ENCODE results near the gene BAX.

Gene BAX

DNA sequence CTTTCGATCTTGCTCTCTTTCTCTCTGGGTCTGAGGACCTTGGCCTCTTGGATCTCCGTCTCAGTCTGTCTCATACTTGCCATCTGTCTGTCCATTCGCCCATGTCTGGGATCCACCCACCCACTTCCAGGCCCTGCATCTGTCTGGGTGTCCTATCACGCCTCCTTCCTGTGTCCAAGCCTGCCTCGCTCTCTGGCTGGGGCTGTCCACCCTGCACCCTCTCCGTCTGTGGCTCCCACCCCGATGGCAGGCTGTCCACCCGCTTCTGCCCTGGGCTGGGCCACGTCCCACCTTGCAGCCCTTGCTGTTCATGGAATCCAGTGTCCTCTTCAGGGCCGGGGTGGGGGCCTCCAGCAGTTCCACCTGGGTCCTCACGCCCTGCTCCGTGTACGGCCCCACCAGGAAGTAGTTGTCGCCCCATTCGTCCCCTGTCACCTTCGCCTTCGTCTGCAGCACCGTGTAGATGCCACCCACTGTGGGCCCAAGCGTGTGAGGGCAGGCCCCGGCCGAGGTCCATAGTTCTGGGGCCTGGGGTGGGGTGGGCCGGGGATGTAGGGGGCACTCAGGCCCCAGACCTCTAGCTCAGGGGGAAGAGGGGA lies 36.4 kb downstream of the BAX start:
- TF ChIP-seq, protein P1, sequence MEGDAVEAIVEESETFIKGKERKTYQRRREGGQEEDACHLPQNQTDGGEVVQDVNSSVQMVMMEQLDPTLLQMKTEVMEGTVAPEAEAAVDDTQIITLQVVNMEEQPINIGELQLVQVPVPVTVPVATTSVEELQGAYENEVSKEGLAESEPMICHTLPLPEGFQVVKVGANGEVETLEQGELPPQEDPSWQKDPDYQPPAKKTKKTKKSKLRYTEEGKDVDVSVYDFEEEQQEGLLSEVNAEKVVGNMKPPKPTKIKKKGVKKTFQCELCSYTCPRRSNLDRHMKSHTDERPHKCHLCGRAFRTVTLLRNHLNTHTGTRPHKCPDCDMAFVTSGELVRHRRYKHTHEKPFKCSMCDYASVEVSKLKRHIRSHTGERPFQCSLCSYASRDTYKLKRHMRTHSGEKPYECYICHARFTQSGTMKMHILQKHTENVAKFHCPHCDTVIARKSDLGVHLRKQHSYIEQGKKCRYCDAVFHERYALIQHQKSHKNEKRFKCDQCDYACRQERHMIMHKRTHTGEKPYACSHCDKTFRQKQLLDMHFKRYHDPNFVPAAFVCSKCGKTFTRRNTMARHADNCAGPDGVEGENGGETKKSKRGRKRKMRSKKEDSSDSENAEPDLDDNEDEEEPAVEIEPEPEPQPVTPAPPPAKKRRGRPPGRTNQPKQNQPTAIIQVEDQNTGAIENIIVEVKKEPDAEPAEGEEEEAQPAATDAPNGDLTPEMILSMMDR (IDR thresholded peaks at IDR 0.05; ENCODE audit: control insufficient read depth, insufficient read depth, low read depth, low read length, missing control alignments) = no peak
- H3K4me3 ChIP-seq (ENCODE audit: control insufficient read depth, low read depth, low read length) = peak overlapping the region; percentile 60

DNA sequence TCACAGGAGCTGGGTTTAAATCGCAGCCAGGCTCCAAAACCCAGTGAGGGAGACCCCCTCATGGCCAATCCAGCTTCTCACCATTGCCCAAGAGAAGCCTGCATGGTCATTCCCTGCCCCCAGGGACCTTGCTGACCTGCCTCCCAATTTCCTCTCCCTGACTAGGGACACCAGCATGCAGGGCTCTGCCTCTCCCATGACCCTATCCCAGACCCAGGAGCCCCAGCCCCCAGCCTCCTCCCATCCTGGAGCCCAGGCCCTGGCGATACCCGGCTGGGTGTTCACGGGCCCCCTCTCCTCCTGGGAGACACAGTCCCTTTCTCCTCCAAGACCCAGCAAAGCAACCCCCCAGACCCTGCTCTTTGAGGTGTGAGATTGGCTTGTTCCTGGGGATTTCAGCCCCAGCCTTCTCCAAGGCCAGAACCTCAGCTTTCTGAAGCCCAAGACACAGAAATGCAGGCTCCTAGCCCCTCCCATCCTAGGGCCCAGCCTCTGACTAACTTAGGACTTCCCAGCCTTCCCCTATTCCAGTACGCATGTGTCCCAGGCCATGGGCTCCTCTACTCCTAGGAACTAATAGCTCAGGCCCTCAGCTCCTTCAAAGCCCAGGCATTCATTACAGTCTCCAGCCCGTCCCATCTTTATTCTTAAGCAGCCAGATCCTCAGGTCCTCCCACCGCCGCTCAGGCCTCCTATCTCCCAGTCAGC lies 37.4 kb downstream of the BAX start:
- peak; percentile 45 for DNase-seq (ENCODE audit: low read depth)
- TF ChIP-seq, protein P1 (IDR thresholded peaks at IDR 0.05; ENCODE audit: control insufficient read depth, insufficient read depth, low read depth, low read length, missing control alignments) = no peak
- H3K4me3 ChIP-seq (ENCODE audit: control insufficient read depth, low read depth, low read length) = peak overlapping the region; percentile 60

More for the DNA sequence above, 36.4 kb downstream of the BAX start:
- DNase-seq (ENCODE audit: low read depth) = no peak

DNA sequence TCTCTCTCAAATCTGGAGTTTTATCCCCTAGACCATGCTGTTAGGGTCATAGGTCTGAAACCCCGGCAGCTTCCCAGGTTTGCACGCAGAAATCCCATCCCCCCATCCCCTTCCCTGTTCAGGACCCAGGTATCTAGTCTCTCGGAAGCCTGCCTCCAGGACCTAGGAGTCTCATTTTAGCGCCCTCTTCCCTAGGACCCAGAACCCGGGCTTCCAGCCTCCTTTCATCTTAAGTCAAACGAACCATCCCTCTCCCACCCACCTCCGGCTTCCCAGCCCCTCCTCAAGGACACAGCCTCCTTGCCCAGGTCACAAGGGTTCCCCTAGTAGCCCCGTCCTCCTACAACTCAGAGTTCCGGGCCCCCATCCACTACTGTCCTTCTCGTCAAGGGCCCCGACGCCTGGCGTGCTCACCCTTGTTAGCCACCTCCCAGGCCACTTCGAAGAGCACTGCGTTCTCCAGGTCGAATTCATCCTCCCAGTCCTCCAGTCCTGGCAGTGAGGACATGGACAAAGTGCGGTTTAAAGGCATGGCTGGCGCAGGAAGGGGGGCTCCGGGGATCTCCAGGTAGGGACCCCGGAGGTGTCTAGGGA lies 38.0 kb downstream of the BAX start:
- DNase-seq (ENCODE audit: low read depth) = no peak
- TF ChIP-seq, protein P1 (IDR thresholded peaks at IDR 0.05; ENCODE audit: control insufficient read depth, insufficient read depth, low read depth, low read length, missing control alignments) = no peak
- H3K4me3 ChIP-seq (ENCODE audit: control insufficient read depth, low read depth, low read length) = peak overlapping the region; percentile 60

DNA sequence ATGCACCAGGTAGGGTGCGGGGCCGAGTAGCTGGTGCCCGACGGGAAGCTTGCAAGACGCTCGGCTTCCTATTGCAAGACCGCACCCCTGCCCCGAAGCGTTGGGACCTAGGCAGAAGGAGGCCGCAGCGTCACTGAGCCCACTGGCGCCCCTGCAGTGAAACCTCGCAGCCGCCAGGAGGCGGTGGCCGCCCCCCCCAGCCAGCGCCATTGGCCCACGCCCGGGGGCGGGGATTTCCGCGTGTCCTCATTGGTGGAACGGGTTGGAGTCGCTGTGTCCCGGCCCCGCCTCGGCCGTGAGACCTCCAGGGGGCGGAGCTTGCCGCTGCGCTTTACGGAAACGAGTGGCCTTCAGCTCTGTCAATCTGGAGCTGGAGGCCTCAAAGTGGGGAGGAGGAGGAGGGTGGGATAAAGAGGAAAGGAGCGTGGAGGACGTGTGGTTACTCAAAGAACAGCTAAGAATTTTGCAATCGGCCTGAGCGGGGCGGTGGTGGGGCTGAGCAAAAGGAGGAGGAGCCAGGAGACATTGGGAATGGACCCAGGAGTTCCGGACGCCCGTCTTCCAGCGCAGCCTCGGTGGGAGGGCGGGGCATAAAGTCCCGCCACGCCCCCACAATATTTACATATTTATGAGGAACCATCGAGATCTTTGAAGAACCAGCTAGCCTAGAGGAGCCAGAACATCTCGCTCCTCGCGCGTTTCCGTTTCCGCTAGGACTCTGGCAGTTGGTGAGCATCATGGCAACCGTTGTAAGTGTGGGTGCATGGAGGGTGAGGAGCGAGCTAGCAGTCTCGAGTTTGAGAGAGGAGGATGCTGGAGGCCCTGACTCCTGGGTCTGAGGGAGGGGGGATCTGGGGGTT lies 38.7 kb downstream of the BAX start, which contains the start of the genes GYS1 and RUVBL2:
TSS of gene GYS1 (minus strand) at position 135 of the 860 bp plus-strand sequence. CDS start 197 bp downstream, outside the sequence.
TSS of gene RUVBL2 (plus strand) at position 713 of the 860 bp plus-strand sequence. CDS start at position 738, 25 bp downstream.
- peak within 1 kb of the TSS; percentile 88 for H3K4me3 ChIP-seq (ENCODE audit: control insufficient read depth, low read depth, low read length)
- TF ChIP-seq, protein P1 (IDR thresholded peaks at IDR 0.05; ENCODE audit: control insufficient read depth, insufficient read depth, low read depth, low read length, missing control alignments) = peak; percentile 92
- peak; percentile 99 for DNase-seq (ENCODE audit: low read depth)

DNA sequence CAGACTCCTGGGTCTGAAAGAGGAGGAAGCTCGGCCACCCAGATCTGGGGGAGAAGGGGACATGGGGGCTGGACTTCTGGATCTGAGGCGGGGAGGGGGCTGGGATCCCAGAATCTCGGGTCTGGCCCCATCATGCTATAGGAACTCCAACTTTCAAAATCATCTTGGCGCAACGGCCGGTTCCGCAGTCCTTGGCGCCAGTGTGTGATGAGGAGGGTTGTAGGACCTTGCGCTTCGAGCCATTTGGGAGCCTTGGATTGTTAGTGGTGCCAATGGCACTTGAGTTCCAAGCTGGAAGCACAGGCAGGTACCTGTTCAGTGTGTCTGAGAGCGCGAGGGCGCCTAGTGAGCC lies 39.3 kb downstream of the BAX start:
- DNase-seq (ENCODE audit: low read depth) = no peak
- peak overlapping the region; percentile 88 for H3K4me3 ChIP-seq (ENCODE audit: control insufficient read depth, low read depth, low read length)
- TF ChIP-seq, protein P1 (IDR thresholded peaks at IDR 0.05; ENCODE audit: control insufficient read depth, insufficient read depth, low read depth, low read length, missing control alignments) = no peak

DNA sequence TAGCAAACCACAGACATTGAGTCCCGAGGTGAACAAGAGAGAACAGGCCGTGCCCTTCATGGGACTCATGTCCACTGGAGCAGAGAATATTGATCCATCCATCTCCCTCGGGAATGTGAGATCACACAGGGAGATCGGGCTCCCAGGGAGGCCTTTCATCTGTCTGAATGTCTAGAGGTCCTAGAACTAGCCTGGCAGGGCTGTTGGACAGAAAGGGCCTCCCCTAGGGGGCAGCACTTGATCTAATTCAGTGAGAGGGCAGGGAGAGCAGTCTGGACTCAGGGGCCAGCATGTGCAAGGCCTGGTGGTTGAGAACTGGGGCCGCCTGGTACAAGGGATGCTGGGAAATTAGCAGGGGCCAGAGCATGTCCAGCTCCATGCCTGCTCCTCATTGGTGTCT lies 43.3 kb downstream of the BAX start:
- DNase-seq (ENCODE audit: low read depth) = no peak

More for the DNA sequence above, 43.3 kb downstream of the BAX start:
- TF ChIP-seq, protein P1 (IDR thresholded peaks at IDR 0.05; ENCODE audit: control insufficient read depth, insufficient read depth, low read depth, low read length, missing control alignments) = peak; percentile 60
- no peak overlapping the region for H3K4me3 ChIP-seq (ENCODE audit: control insufficient read depth, low read depth, low read length)
